RWPE2 (cell line): ENCODE measurements around the gene SKI.
A peak's percentile ranks its signal among the peaks of the same experiment; 100 is the strongest.

ENCODE experiments used
- ATAC-seq: fragments of 200-7000 bp; cut with Tn5 transposase; 3 replicates; pipeline ENCODE4 v1.9.1; 2021; ENCODE audit warnings: low read depth
- DNase-seq: peaks from one replicate; pipeline ENCODE4 v3.0.0-alpha.2; 2020; ENCODE audit warnings: low spot score
- H3K27ac ChIP-seq: fragments of 450-650 bp; 2 replicates; pipeline ENCODE4 v1.5.1; 2017; ENCODE audit warnings: mild to moderate bottlenecking; ENCODE audit not compliant: poor library complexity, severe bottlenecking
- H3K27me3 ChIP-seq: fragments of 250-450 bp; sonication (Bioruptor Pico); 2 replicates; pipeline ENCODE4 v1.5.1; 2021; ENCODE audit warnings: mild to moderate bottlenecking, moderate library complexity; ENCODE audit not compliant: insufficient read depth, poor library complexity, severe bottlenecking
- H3K36me3 ChIP-seq: fragments of 250-450 bp; sonication (Bioruptor Pico); 2 replicates; pipeline ENCODE4 v1.5.1; 2020; ENCODE audit warnings: low read depth, mild to moderate bottlenecking, moderate library complexity
- H3K4me1 ChIP-seq: fragments of 250-450 bp; sonication (Bioruptor Pico); 2 replicates; pipeline ENCODE4 v1.5.1; 2021; ENCODE audit warnings: mild to moderate bottlenecking, moderate library complexity; ENCODE audit not compliant: insufficient read depth, poor library complexity, severe bottlenecking
- H3K4me3 ChIP-seq: fragments of 250-450 bp; sonication (Bioruptor Pico); 2 replicates; pipeline ENCODE4 v1.5.1; 2021; ENCODE audit warnings: mild to moderate bottlenecking, moderate library complexity; ENCODE audit not compliant: severe bottlenecking
- H3K9me3 ChIP-seq: fragments of 250-450 bp; sonication (Bioruptor Pico); 2 replicates; pipeline ENCODE4 v1.5.1; 2021; ENCODE audit warnings: mild to moderate bottlenecking, moderate library complexity; ENCODE audit not compliant: severe bottlenecking
- TF ChIP-seq, protein P1 (sequence below): fragments of 450-650 bp; IDR thresholded peaks from one replicate; pipeline ENCODE4 v1.5.1; 2017; ENCODE audit warnings: mild to moderate bottlenecking, moderate library complexity; ENCODE audit not compliant: poor library complexity, severe bottlenecking

Gene SKI

DNA sequence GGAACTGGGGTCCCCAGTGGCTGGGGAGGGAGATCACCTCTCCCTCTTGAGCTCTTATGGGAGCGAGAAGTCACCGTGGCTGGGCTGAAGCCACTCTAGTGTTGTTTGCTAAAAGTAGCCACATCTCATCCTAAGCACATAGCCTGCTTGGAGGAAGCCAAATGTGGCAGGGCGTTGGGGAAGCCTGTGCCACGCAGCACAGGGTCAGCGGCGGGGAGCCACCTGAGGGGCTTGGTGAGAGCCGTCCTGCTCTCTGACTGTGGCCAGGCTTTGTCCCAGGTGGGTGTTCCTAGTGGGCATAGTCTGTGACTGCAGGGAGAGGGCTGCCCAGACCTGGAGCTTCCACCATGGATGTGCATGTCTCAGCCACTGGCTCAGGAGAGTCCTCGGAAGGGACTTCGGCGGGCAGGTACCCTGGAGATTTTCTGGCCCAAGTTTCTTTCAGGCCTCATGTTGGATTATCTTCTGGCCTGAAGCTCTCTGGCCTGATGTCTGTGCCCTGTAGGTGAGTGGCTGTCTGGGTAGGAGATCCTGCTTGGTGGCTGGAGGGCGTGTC lies 124.3 kb downstream of the SKI start:
- no peak overlapping the region for H3K4me3 ChIP-seq
- H3K27me3 ChIP-seq = no peaks in the 10 kb centered on the region
- TF ChIP-seq, protein P1, sequence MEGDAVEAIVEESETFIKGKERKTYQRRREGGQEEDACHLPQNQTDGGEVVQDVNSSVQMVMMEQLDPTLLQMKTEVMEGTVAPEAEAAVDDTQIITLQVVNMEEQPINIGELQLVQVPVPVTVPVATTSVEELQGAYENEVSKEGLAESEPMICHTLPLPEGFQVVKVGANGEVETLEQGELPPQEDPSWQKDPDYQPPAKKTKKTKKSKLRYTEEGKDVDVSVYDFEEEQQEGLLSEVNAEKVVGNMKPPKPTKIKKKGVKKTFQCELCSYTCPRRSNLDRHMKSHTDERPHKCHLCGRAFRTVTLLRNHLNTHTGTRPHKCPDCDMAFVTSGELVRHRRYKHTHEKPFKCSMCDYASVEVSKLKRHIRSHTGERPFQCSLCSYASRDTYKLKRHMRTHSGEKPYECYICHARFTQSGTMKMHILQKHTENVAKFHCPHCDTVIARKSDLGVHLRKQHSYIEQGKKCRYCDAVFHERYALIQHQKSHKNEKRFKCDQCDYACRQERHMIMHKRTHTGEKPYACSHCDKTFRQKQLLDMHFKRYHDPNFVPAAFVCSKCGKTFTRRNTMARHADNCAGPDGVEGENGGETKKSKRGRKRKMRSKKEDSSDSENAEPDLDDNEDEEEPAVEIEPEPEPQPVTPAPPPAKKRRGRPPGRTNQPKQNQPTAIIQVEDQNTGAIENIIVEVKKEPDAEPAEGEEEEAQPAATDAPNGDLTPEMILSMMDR = no peak
- DNase-seq (peak; percentile 50), ATAC-seq (peak; percentile 10; the same call in 1 of the 3 replicates)
- H3K4me1 ChIP-seq = no peaks in the 10 kb centered on the region
- H3K27ac ChIP-seq = no peak overlapping the region
- H3K9me3 ChIP-seq = no peaks in the 10 kb centered on the region
- no peaks in the 10 kb centered on the region for H3K36me3 ChIP-seq

DNA sequence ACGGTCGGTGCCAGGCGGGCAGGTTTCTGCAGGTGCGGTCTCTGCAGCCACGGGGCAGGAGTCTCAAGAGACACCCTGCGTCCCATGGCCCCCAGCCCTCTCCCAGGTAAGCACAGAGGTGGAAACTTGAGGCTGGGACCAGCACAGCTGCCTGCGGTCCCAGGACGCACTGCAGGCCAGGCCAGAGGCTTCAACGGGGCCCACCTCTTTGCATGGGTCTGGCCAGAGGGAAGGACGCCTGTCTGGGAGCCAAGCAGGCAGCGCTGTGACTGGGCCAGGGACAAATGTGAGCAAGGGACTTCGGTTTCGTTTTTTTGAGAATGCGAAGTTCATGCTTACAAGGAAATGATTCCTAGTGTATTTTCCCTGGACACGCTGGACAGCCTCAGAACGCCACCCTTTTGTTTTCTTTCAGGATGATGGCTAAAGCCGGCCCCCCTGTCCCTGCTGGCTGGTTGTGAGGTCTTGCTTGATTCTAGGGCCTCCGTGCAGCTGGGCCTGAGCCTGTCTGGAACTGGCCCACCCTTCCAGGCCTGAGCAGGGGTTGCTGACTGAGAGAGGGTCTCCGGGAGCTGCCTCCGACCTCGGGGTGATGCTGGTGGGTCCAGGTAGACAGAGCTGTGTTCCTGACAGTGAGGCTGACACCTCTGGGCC lies 124.9 kb downstream of the SKI start:
- Histone ChIP-seq H3K27ac (no peak overlapping the region), H3K36me3 (no peaks in the 10 kb centered on the region), H3K4me3 (no peak overlapping the region), H3K27me3 (no peaks in the 10 kb centered on the region), H3K9me3 (no peaks in the 10 kb centered on the region), H3K4me1 (no peaks in the 10 kb centered on the region)
- ATAC-seq = no peak
- TF ChIP-seq, protein P1 = no peak
- peak; percentile 45 for DNase-seq

DNA sequence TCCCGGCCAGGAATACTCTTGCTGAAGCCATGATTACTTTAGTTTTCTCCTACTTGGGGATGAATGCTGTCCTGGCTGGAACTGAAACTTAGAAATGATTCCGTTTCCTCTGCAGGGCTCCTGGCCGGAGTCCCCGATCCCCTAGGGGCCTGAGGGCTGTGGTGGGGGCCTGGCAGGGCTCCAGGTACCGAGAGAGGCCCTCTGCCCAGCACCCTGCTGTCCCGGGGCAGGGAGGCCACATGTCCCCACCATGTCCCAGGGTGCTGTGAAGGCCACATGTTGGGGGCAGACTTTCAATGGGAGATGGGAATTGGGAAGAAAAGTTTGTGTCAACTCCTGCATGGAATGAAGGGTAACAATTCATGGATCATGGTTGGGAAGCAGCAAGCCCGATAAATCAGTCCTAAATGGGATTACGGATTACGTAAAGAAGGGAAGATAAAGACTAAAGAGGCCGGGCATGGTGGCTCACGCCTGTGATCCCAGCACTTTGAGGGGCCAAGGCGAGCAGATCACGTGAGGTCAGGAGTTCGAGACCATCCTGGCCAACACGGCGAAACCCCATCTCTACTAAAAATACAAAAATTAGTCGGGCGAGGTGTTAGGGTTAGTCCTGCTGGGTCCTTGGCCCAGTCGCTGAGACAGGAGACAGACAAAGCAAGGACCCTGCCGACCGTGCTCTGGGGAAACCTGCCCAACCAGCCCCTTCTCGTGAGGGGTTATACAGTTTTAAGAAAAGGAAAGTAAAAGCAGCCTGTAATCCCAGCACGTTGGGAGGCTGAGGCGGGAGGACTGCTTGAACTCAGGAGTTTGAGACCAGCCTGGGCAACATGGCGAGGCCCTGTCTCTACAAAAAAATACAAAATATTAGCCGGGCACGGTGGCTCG lies 125.7 kb downstream of the SKI start:
- H3K9me3 ChIP-seq = no peaks in the 10 kb centered on the region
- no peaks in the 10 kb centered on the region for H3K36me3 ChIP-seq
- no peaks in the 10 kb centered on the region for H3K27me3 ChIP-seq
- no peak overlapping the region for H3K27ac ChIP-seq
- no peak overlapping the region for H3K4me3 ChIP-seq
- H3K4me1 ChIP-seq = no peaks in the 10 kb centered on the region
- TF ChIP-seq, protein P1 = no peak
- ATAC-seq (no peak), DNase-seq (peak; percentile 33)

DNA sequence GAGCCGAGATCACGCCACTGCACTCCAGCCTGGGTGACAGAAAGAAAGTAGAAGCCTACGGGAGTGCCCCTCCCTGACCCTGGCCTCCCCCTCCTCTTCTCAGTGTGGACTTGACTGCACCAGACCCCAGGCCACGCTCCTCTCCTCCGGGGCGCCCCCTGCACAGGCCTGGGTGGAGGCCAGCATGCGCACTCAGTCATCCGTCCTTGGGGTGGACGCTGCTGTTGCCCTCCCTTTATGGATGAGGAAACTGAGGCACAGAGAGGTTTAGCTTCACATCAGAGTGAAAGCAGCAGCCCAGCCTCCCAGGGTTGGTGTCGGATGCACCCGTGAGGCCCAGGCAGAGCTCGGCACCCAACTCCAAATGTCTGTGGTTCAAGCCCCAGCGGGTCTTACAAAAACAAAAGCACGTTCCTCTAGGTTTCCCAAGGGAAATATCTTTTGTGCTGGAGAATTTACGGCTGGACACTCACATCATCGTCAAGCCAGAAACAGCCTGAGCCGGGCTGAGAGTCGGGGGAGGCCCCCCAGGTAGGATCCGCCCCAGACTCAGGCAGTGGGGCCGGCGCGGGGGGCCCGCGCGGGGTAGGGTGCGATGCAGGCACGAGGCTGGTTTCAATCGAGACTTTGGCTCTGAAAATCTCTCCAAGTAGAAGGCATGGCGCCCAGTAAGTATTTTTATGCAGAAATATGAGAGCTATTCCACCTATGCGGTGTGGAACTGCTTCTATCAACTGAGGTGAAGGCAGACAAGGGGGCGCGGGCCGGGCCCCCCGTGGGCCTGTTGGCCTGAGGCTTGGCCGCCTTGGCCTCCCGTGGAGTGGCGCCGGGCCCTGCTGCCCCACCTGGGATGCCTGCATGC lies 126.6 kb downstream of the SKI start:
- DNase-seq = peak; percentile 57
- Histone ChIP-seq H3K9me3 (no peaks in the 10 kb centered on the region), H3K36me3 (no peaks in the 10 kb centered on the region), H3K4me3 (no peak overlapping the region), H3K27ac (no peak overlapping the region), H3K4me1 (no peaks in the 10 kb centered on the region), H3K27me3 (no peaks in the 10 kb centered on the region)
- no peak for ATAC-seq
- TF ChIP-seq, protein P1 = no peak
